GM11168 (cell line): ENCODE results near the gene USP20.

Experiments
- in situ Hi-C: fragments of 300-500 bp; cut with MboI; formaldehyde crosslinking; loops from one replicate; pipeline ENCODE4 v1.12.0; 2022; ENCODE audit warnings: low sequenced_read_pairs; ENCODE audit not compliant: unreplicated experiment

USP20 gene

GRCh38 chr9:129822898-129823541 lies 12.2 kb upstream of the USP20 start:
- in situ Hi-C loops, result no loop called here

GRCh38 chr9:129823542-129823934 lies 11.7 kb upstream of the USP20 start:
- in situ Hi-C loops, result no loop called here

- in situ Hi-C loops, result no loop called here
These were observed 11.2 kb upstream of the USP20 start, which contains the start of gene TOR1A for GRCh38 chr9:129823935-129824601. TOR1A (minus strand) TSS chr9:129824136; CDS start chr9:129824085, 51 bp downstream.

GRCh38 chr9:129826344-129826743 lies 8.9 kb upstream of the USP20 start:
- in situ Hi-C loops, result no loop called here

GRCh38 chr9:129826759-129827158 lies 8.5 kb upstream of the USP20 start:
- in situ Hi-C loops, result no loop called here

- in situ Hi-C loops, result no loop called here
These were observed 7.2 kb upstream of the USP20 start for GRCh38 chr9:129828051-129828450.

GRCh38 chr9:129828969-129829368 lies 6.3 kb upstream of the USP20 start:
- in situ Hi-C loops, result no loop called here

- in situ Hi-C loops, result no loop called here
These were observed 2.3 kb upstream of the USP20 start for GRCh38 chr9:129832982-129833381.

GRCh38 chr9:129834489-129835127 lies 650 bp upstream of the USP20 start:
- in situ Hi-C loops, result no loop called here

- in situ Hi-C loops, result no loop called here
These were observed 584 bp downstream of the USP20 start for GRCh38 chr9:129835860-129836223.

GRCh38 chr9:129836311-129837007 lies 1.2 kb downstream of the USP20 start:
- in situ Hi-C loops, result no loop called here

- in situ Hi-C loops, result no loop called here
These were observed 3.5 kb downstream of the USP20 start for GRCh38 chr9:129838707-129839259.

- in situ Hi-C loops, result no loop called here
These were observed 4.2 kb downstream of the USP20 start for GRCh38 chr9:129839324-129840023.

GRCh38 chr9:129840034-129840433 lies 4.8 kb downstream of the USP20 start:
- in situ Hi-C loops, result no loop called here

GRCh38 chr9:129841071-129841470 lies 5.8 kb downstream of the USP20 start:
- in situ Hi-C loops, result no loop called here

GRCh38 chr9:129845373-129845772 lies 10.1 kb downstream of the USP20 start:
- in situ Hi-C loops, result no loop called here

- in situ Hi-C loops, result no loop called here
These were observed 13.6 kb downstream of the USP20 start for GRCh38 chr9:129848712-129849441.

GRCh38 chr9:129849901-129850300 lies 14.6 kb downstream of the USP20 start:
- in situ Hi-C loops, result no loop called here

GRCh38 chr9:129850821-129851550 lies 15.7 kb downstream of the USP20 start:
- in situ Hi-C loops, result no loop called here
